ENCODE results near the gene SCP2.

DNA sequence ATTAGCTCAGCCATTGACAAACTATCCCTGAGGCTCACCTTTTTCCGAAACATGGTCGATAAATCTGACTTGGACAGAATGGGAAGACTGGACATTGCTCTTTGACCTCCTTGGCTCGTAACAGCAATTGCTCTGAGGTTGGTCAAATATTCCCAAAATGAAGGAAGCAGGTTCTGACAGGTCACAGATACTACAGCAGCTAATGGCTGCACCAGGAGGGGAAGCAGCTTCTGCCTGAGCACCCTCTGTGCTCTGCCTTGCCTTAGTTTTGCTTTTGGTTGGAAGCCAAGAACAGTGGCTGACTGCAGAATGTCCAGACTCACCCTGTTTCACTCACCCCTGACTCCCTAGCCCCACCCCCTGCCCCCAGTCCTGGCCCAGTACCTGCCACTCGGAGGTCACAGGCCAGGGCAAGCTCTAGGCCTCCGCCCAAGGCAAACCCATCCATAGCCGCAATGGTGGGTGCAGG is 20.9 kb upstream of the SCP2 start:
- TF ChIP-seq, protein P1, sequence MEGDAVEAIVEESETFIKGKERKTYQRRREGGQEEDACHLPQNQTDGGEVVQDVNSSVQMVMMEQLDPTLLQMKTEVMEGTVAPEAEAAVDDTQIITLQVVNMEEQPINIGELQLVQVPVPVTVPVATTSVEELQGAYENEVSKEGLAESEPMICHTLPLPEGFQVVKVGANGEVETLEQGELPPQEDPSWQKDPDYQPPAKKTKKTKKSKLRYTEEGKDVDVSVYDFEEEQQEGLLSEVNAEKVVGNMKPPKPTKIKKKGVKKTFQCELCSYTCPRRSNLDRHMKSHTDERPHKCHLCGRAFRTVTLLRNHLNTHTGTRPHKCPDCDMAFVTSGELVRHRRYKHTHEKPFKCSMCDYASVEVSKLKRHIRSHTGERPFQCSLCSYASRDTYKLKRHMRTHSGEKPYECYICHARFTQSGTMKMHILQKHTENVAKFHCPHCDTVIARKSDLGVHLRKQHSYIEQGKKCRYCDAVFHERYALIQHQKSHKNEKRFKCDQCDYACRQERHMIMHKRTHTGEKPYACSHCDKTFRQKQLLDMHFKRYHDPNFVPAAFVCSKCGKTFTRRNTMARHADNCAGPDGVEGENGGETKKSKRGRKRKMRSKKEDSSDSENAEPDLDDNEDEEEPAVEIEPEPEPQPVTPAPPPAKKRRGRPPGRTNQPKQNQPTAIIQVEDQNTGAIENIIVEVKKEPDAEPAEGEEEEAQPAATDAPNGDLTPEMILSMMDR (conservative IDR thresholded peaks at IDR 0.05; ENCODE audit: low read length), result no peak
- no peak for TF ChIP-seq EZH2phosphoT487 (IDR thresholded peaks at IDR 0.05; ENCODE audit: borderline replicate concordance, low read depth, low read length)

Measured in OCI-LY7 (cell line).